Trophoblast cell (in vitro differentiated cells and primary cell): Measurements from ENCODE around the gene FNDC3B.
"Not testable (repeated sequence)": the region's sequence is repeated elsewhere in the genome, so short reads cannot be mapped to it uniquely, and the experiment has no call there.

Source experiments
- DNase-seq, 2 donors: peaks; one replicate each; pipeline ENCODE4 v3.0.0-alpha.2; 2016
- H2AFZ ChIP-seq: 2 replicates; pipeline ENCODE4 v1.6.1; 2013; ENCODE audit warnings: low read length, moderate library complexity, mild to moderate bottlenecking; ENCODE audit not compliant: insufficient read depth, poor library complexity
- H2AK5ac ChIP-seq: 2 replicates; pipeline ENCODE4 v1.6.1; 2013; ENCODE audit warnings: mild to moderate bottlenecking, low read length
- H2BK120ac ChIP-seq: 2 replicates; pipeline ENCODE4 v1.6.1; 2013; ENCODE audit warnings: low read length, mild to moderate bottlenecking, moderate library complexity; ENCODE audit not compliant: insufficient read depth, poor library complexity
- H2BK12ac ChIP-seq: 2 replicates; pipeline ENCODE4 v1.6.1; 2013; ENCODE audit warnings: mild to moderate bottlenecking, low read length, moderate library complexity
- H2BK5ac ChIP-seq: 2 replicates; pipeline ENCODE4 v1.6.1; 2013; ENCODE audit warnings: low read length, low read depth, moderate library complexity, mild to moderate bottlenecking; ENCODE audit not compliant: poor library complexity
- H3K14ac ChIP-seq: 2 replicates; pipeline ENCODE4 v1.6.1; 2013; ENCODE audit warnings: mild to moderate bottlenecking, low read length
- H3K18ac ChIP-seq: 2 replicates; pipeline ENCODE4 v1.6.1; 2013; ENCODE audit warnings: mild to moderate bottlenecking, low read length
- H3K23ac ChIP-seq: 2 replicates; pipeline ENCODE4 v1.6.1; 2013; ENCODE audit warnings: low read length
- H3K27ac ChIP-seq: 2 replicates; pipeline ENCODE4 v1.5.1; 2013; ENCODE audit warnings: low read depth, mild to moderate bottlenecking, inconsistent platforms, low read length, moderate library complexity
- H3K27me3 ChIP-seq: 2 replicates; pipeline ENCODE4 v1.6.1; 2013; ENCODE audit warnings: inconsistent platforms, mild to moderate bottlenecking, low read length, moderate library complexity; ENCODE audit not compliant: insufficient read depth
- H3K36me3 ChIP-seq, 2 experiments: 1 replicate in 1 of 2; 2 replicates in 1 of 2; pipeline ENCODE4 v1.6.1; 2013; ENCODE audit warnings: low read length in 2 of 2, mild to moderate bottlenecking in 2 of 2, moderate library complexity in 1 of 2; ENCODE audit not compliant: insufficient read depth in 2 of 2, control insufficient read depth in 1 of 2
- H3K4ac ChIP-seq: 2 replicates; pipeline ENCODE4 v1.6.1; 2013; ENCODE audit warnings: low read depth, mild to moderate bottlenecking, low read length, moderate library complexity
- H3K4me1 ChIP-seq, 2 experiments: 1 replicate in 1 of 2; 2 replicates in 1 of 2; pipeline ENCODE4 v1.6.1; 2013; ENCODE audit warnings: low read length in 2 of 2, mild to moderate bottlenecking in 2 of 2, moderate library complexity in 1 of 2; ENCODE audit not compliant: insufficient read depth in 2 of 2, control insufficient read depth in 1 of 2
- H3K4me2 ChIP-seq: 2 replicates; pipeline ENCODE4 v1.6.1; 2013; ENCODE audit warnings: inconsistent platforms, mild to moderate bottlenecking, low read length, moderate library complexity
- H3K4me3 ChIP-seq: 2 replicates; pipeline ENCODE4 v1.5.1; 2013; ENCODE audit warnings: mild to moderate bottlenecking, low read depth, low read length, inconsistent platforms
- H3K79me1 ChIP-seq: one replicate; pipeline ENCODE4 v1.6.1; 2013; ENCODE audit warnings: low read length
- H3K79me2 ChIP-seq: 2 replicates; pipeline ENCODE4 v1.6.1; 2013; ENCODE audit warnings: low read length, mild to moderate bottlenecking; ENCODE audit not compliant: control insufficient read depth, insufficient read depth, poor library complexity
- H3K9ac ChIP-seq: 2 replicates; pipeline ENCODE4 v1.6.1; 2013; ENCODE audit warnings: mild to moderate bottlenecking, low read length
- H3K9me3 ChIP-seq: 2 replicates; pipeline ENCODE4 v1.6.1; 2013; ENCODE audit warnings: low read depth, mild to moderate bottlenecking, control low read depth, inconsistent platforms, low read length; ENCODE audit not compliant: insufficient read depth
- H4K12ac ChIP-seq: 2 replicates; pipeline ENCODE4 v1.6.1; 2013; ENCODE audit warnings: low read depth, mild to moderate bottlenecking, low read length, moderate library complexity
- H4K8ac ChIP-seq: 2 replicates; pipeline ENCODE4 v1.6.1; 2013; ENCODE audit warnings: low read depth, mild to moderate bottlenecking, low read length, moderate library complexity
- H4K91ac ChIP-seq: one replicate; pipeline ENCODE4 v1.6.1; 2013; ENCODE audit warnings: low read depth, mild to moderate bottlenecking, low read length, moderate library complexity
- WGBS: extraction: QIAGEN DNeasy Blood & Tissue Kit; methylation state at CpG from one replicate; pipeline ENCODE4 v1.1.7; 2013; ENCODE audit warnings: missing lambda C conversion rate; ENCODE audit not compliant: insufficient read length, insufficient coverage; ENCODE audit errors: extremely low coverage; 5-methylcytosine and 5-hydroxymethylcytosine counted together

Gene FNDC3B

GRCh38 chr3:172040981-172041963 is 1.9 kb downstream of the FNDC3B start:
- Histone ChIP-seq H3K9me3 (no peaks in the 10 kb centered on the region), H3K36me3 (peaks cover 0 to 2% of the 10 kb centered on the region in 2 experiments), H3K27me3 (no peaks in the 10 kb centered on the region), H2AFZ (peak overlapping the region; percentile 50), H2BK120ac (peak overlapping the region; percentile 87), H4K12ac (peak overlapping the region; percentile 54), H4K91ac (peak overlapping the region; percentile 99), H3K4ac (peak overlapping the region; percentile 100), H3K14ac (peak overlapping the region; percentile 91), H3K79me1 (peaks cover 20% of the 10 kb centered on the region), H3K27ac (peak overlapping the region; percentile 99), H3K4me3 (peak overlapping the region; percentile 93), H3K4me1 (peaks cover 0 to 4% of the 10 kb centered on the region in 2 experiments), H3K23ac (no peak overlapping the region), H3K4me2 (peak overlapping the region; percentile 87), H2BK5ac (peak overlapping the region; percentile 100), H3K18ac (peak overlapping the region; percentile 83), H3K9ac (peak overlapping the region; percentile 79), H3K79me2 (peaks cover 27% of the 10 kb centered on the region), H4K8ac (peak overlapping the region; percentile 87), H2BK12ac (peak overlapping the region; percentile 89), H2AK5ac (peak overlapping the region; percentile 89)
- no CpG with 5 or more reads among the region's 15 CpGs for WGBS
- peak; percentile 24 to 52 for DNase-seq

- H2AK5ac ChIP-seq, result no peak overlapping the region
- peaks cover 0 to 4% of the 10 kb centered on the region in 2 experiments for H3K4me1 ChIP-seq
- no peak overlapping the region for H2BK5ac ChIP-seq
- H3K23ac ChIP-seq, result no peak overlapping the region
- no peak overlapping the region for H3K4me3 ChIP-seq
- H3K9me3 ChIP-seq, result no peaks in the 10 kb centered on the region
- no peaks in the 10 kb centered on the region for H3K27me3 ChIP-seq
- no peak overlapping the region for H3K9ac ChIP-seq
- peak overlapping the region; percentile 57 for H3K4ac ChIP-seq
- H4K12ac ChIP-seq, result no peak overlapping the region
- H4K8ac ChIP-seq, result no peak overlapping the region
- no CpG with 5 or more reads among the region's 6 CpGs for WGBS
- H3K79me2 ChIP-seq, result peaks cover 27% of the 10 kb centered on the region
- H2BK12ac ChIP-seq, result no peak overlapping the region
- H3K36me3 ChIP-seq, result peaks cover 0 to 2% of the 10 kb centered on the region in 2 experiments
- no peak overlapping the region for H4K91ac ChIP-seq
- H3K27ac ChIP-seq, result no peak overlapping the region
- H2AFZ ChIP-seq, result no peak overlapping the region
- peaks cover 20% of the 10 kb centered on the region for H3K79me1 ChIP-seq
- H2BK120ac ChIP-seq, result no peak overlapping the region
- H3K4me2 ChIP-seq, result peak overlapping the region; percentile 23
- H3K18ac ChIP-seq, result no peak overlapping the region
- H3K14ac ChIP-seq, result no peak overlapping the region
- peak in 1 of 2 donors; percentile 64 for DNase-seq
These were observed 2.8 kb downstream of the FNDC3B start for GRCh38 chr3:172042136-172042662.

GRCh38 chr3:172042663-172043179 is 3.3 kb downstream of the FNDC3B start:
- not testable (repeated sequence) for H2BK12ac ChIP-seq, H4K12ac ChIP-seq, H3K4me1 ChIP-seq, H3K27me3 ChIP-seq, H3K4me2 ChIP-seq, H4K91ac ChIP-seq, H3K27ac ChIP-seq, H2BK120ac ChIP-seq, H3K4me3 ChIP-seq, H3K18ac ChIP-seq, H3K9me3 ChIP-seq, H4K8ac ChIP-seq, H2AFZ ChIP-seq, H2BK5ac ChIP-seq, H3K23ac ChIP-seq, H3K36me3 ChIP-seq, H3K14ac ChIP-seq, H3K9ac ChIP-seq, H2AK5ac ChIP-seq
- WGBS, result no CpG with 5 or more reads among the region's 21 CpGs
- Histone ChIP-seq H3K79me1 (peaks cover 20% of the 10 kb centered on the region), H3K4ac (peak overlapping the region; percentile 93), H3K79me2 (peaks cover 27% of the 10 kb centered on the region)
- DNase-seq, result peak; percentile 35 to 81

- H3K9me3 ChIP-seq, result no peaks in the 10 kb centered on the region
- no peak overlapping the region for H2AFZ ChIP-seq
- no CpG with 5 or more reads among the region's 5 CpGs for WGBS
- no peak overlapping the region for H2BK12ac ChIP-seq
- no peak overlapping the region for H3K4me3 ChIP-seq
- DNase-seq, result no peak
- no peak overlapping the region for H3K23ac ChIP-seq
- H2BK5ac ChIP-seq, result no peak overlapping the region
- H3K4ac ChIP-seq, result peak overlapping the region; percentile 93
- H3K79me1 ChIP-seq, result peaks cover 20% of the 10 kb centered on the region
- no peak overlapping the region for H4K8ac ChIP-seq
- H3K27me3 ChIP-seq, result no peaks in the 10 kb centered on the region
- no peak overlapping the region for H3K27ac ChIP-seq
- H4K12ac ChIP-seq, result no peak overlapping the region
- H2AK5ac ChIP-seq, result no peak overlapping the region
- H3K4me1 ChIP-seq, result peaks cover 0 to 4% of the 10 kb centered on the region in 2 experiments
- no peak overlapping the region for H3K4me2 ChIP-seq
- H3K36me3 ChIP-seq, result peaks cover 0 to 2% of the 10 kb centered on the region in 2 experiments
- H4K91ac ChIP-seq, result no peak overlapping the region
- no peak overlapping the region for H3K14ac ChIP-seq
- no peak overlapping the region for H3K18ac ChIP-seq
- H2BK120ac ChIP-seq, result no peak overlapping the region
- H3K79me2 ChIP-seq, result peaks cover 27% of the 10 kb centered on the region
- no peak overlapping the region for H3K9ac ChIP-seq
These were observed 3.9 kb downstream of the FNDC3B start for GRCh38 chr3:172043233-172043632.
